ENCODE results near the gene WDR88.

DNA sequence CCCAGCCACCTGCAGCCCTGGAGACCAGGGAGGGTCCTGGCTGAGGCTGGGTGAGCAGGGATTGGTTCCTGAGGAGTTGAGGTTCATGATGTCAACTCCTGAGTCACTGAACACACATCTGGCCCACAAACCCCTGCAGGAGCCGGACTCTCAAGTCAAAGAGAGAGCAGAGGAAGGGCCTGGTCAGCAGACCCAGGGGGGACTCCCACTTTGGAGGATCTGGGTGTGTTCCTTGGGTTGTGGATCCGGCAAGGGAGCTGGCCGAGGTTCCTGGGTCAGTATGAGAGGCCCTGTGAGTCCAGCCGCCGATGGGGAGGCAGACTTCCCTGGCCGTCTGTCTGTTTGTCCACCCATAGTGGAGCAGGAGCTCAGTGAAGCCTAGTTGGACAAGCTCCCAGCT lies 89.7 kb downstream of the WDR88 start:
- TF ChIP-seq, protein P1, sequence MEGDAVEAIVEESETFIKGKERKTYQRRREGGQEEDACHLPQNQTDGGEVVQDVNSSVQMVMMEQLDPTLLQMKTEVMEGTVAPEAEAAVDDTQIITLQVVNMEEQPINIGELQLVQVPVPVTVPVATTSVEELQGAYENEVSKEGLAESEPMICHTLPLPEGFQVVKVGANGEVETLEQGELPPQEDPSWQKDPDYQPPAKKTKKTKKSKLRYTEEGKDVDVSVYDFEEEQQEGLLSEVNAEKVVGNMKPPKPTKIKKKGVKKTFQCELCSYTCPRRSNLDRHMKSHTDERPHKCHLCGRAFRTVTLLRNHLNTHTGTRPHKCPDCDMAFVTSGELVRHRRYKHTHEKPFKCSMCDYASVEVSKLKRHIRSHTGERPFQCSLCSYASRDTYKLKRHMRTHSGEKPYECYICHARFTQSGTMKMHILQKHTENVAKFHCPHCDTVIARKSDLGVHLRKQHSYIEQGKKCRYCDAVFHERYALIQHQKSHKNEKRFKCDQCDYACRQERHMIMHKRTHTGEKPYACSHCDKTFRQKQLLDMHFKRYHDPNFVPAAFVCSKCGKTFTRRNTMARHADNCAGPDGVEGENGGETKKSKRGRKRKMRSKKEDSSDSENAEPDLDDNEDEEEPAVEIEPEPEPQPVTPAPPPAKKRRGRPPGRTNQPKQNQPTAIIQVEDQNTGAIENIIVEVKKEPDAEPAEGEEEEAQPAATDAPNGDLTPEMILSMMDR (IDR thresholded peaks at IDR 0.05): no peak
- TF ChIP-seq POLR2A (IDR thresholded peaks at IDR 0.05): no peak
- no peak for TF ChIP-seq EP300 (IDR thresholded peaks at IDR 0.05)

Data from ovary (tissue), 3 donors.